GM19099 (cell line): ENCODE results near the gene HBG1.
"Not testable (repeated sequence)": the region's sequence is repeated elsewhere in the genome, so short reads cannot be mapped to it uniquely, and the experiment has no call there.

Source experiments
- POLR2A ChIP-seq: IDR thresholded peaks from 3 replicates; pipeline ENCODE4 v1.6.1; 2011; ENCODE audit warnings: low read depth; ENCODE audit not compliant: insufficient read length; ENCODE audit errors: extremely low read depth

The HBG1 gene

GRCh38 chr11:5249807-5250396, at the start of gene HBG1:
Gene HBG1, minus strand, starts transcription at chr11:5249857. Its CDS starts 53 bp downstream, at chr11:5249804.
- not testable (repeated sequence) for TF ChIP-seq POLR2A

GRCh38 chr11:5298451-5298850, 48.8 kb upstream of the HBG1 start:
- no peak for TF ChIP-seq POLR2A

- TF ChIP-seq POLR2A, result no peak
Measured at GRCh38 chr11:5297721-5298323, 48.2 kb upstream of the HBG1 start.

- TF ChIP-seq POLR2A, result no peak
Measured at GRCh38 chr11:5293028-5293427, 43.4 kb upstream of the HBG1 start.

GRCh38 chr11:5291207-5291838, 41.7 kb upstream of the HBG1 start:
- no peak for TF ChIP-seq POLR2A

- TF ChIP-seq POLR2A, result no peak
Measured at GRCh38 chr11:5290106-5290505, 40.4 kb upstream of the HBG1 start.

GRCh38 chr11:5289696-5290095, 40.0 kb upstream of the HBG1 start:
- no peak for TF ChIP-seq POLR2A

GRCh38 chr11:5288906-5289550, 39.4 kb upstream of the HBG1 start:
- no peak for TF ChIP-seq POLR2A

- TF ChIP-seq POLR2A, result no peak
Measured at GRCh38 chr11:5288108-5288905, 38.6 kb upstream of the HBG1 start.

GRCh38 chr11:5286901-5287300, 37.2 kb upstream of the HBG1 start:
- TF ChIP-seq POLR2A, result no peak

GRCh38 chr11:5286351-5286750, 36.7 kb upstream of the HBG1 start:
- no peak for TF ChIP-seq POLR2A

GRCh38 chr11:5285703-5286340, 36.2 kb upstream of the HBG1 start:
- TF ChIP-seq POLR2A, result no peak

GRCh38 chr11:5284637-5285036, 35.0 kb upstream of the HBG1 start:
- TF ChIP-seq POLR2A, result no peak

GRCh38 chr11:5283882-5284281, 34.2 kb upstream of the HBG1 start:
- no peak for TF ChIP-seq POLR2A

- TF ChIP-seq POLR2A, result no peak
Measured at GRCh38 chr11:5283086-5283485, 33.4 kb upstream of the HBG1 start.
